Cardiac fibroblast (primary cell): ENCODE data around the gene PDE10A.
"Not testable (repeated sequence)": the region's sequence is repeated elsewhere in the genome, so short reads cannot be mapped to it uniquely, and the experiment has no call there.

Source experiments
- DNase-seq, 2 donors: peaks; one replicate each; pipeline versions ENCODE4 v3.0.0 to v3.0.0-alpha.2; 2010; ENCODE audit warnings: low read depth in 2 of 2
- H3K4me3 ChIP-seq, 2 donors: replicated peaks in 1 of 2; 1 replicate in 1 of 2; 2 replicates in 1 of 2; pipeline ENCODE4 v1.5.1; 2011; ENCODE audit warnings: low read depth in 2 of 2, low read length in 2 of 2, mild to moderate bottlenecking in 2 of 2, moderate library complexity in 1 of 2
- TF ChIP-seq, protein P1 (sequence below): IDR thresholded peaks from one replicate; pipeline ENCODE4 v1.5.1; 2011; ENCODE audit warnings: low read depth, mild to moderate bottlenecking, low read length, inconsistent platforms

Gene PDE10A

DNA sequence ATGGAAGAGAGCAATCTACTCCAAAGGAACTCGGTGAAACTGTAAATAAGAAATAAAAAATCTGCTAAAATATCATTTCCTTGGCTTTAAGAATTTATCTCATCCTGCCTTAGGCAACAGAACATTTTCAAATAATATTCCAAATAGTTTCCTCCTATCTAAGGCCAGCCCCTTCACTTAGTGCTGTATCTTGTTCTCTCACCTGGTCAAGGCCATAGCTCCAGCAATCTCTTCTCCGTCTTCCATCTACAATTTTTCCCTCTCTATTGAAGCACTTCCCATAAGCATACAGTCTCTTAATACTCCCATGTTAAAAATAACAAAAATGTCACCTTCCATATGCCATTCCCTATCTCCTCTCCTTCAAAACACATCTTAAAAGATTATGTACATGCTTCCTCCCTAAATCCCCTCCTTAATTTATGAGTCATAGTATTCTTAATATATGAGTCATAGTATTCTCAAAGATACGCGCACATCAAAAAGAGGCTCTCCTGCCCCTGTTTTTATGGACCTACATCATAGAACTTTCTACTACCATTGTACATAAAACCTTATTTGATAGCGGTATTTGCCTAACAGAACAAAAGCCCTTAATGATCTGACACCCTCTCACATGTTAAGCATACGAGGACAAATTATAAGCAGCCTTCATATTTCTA lies 146.9 kb downstream of the PDE10A start:
- TF ChIP-seq, protein P1, sequence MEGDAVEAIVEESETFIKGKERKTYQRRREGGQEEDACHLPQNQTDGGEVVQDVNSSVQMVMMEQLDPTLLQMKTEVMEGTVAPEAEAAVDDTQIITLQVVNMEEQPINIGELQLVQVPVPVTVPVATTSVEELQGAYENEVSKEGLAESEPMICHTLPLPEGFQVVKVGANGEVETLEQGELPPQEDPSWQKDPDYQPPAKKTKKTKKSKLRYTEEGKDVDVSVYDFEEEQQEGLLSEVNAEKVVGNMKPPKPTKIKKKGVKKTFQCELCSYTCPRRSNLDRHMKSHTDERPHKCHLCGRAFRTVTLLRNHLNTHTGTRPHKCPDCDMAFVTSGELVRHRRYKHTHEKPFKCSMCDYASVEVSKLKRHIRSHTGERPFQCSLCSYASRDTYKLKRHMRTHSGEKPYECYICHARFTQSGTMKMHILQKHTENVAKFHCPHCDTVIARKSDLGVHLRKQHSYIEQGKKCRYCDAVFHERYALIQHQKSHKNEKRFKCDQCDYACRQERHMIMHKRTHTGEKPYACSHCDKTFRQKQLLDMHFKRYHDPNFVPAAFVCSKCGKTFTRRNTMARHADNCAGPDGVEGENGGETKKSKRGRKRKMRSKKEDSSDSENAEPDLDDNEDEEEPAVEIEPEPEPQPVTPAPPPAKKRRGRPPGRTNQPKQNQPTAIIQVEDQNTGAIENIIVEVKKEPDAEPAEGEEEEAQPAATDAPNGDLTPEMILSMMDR = no peak
- no peak overlapping the region for H3K4me3 ChIP-seq
- peak; percentile 58 to 69 for DNase-seq

GRCh38 chr6:165514621-165515020 lies 148.4 kb downstream of the PDE10A start:
- no peak overlapping the region for H3K4me3 ChIP-seq
- TF ChIP-seq, protein P1 = no peak
- no peak for DNase-seq

- DNase-seq = no peak
- no peak overlapping the region for H3K4me3 ChIP-seq
- TF ChIP-seq, protein P1 = no peak
Measured at GRCh38 chr6:165511807-165512206, 151.2 kb downstream of the PDE10A start.

DNA sequence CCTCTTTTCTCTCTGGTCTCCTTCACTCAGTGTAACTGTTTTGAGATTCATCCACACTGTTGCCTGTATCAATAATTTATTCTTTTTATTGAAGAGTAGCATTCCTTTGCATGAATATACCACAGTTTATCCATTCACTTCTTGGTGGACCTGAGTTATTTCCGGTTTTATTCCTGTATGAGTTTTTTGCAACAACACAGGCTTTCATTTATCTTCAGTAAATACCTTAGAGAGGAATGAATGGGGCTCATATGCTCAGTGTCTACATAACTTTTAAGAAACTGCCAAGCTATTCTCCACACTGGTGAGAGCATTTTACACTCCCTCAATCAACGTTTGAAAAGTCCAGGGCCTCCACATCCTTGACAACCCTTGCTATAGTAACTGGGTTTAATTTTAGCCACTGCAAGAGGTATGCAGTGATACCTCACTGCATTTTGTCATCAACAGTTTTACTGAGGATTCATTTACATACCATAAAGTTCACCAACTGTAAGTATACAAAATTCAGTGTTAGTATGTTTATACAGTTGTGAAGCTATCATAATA lies 154.6 kb downstream of the PDE10A start:
- TF ChIP-seq, protein P1 = no peak
- DNase-seq = no peak
- no peak overlapping the region for H3K4me3 ChIP-seq

DNA sequence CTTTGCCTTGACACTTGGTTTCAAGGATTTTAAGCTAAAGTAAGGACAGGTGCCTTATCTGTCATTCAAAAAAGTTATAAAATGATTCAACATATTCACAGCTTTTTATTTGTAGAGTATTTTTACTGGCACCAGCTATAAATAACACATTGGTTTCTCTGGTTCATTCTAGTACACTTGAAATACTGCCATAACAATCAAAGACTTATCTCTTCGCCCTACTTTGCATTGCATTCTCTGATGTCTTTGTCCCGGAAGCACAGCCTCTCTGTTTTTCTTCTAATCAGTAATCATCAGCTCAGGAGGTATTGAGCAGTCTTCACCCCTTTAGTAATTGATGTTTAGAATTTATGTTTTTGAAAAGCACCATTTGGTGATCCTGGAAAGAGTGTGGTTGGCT lies 156.4 kb downstream of the PDE10A start:
- H3K4me3 ChIP-seq = no peak overlapping the region
- no peak for DNase-seq
- TF ChIP-seq, protein P1 = no peak

GRCh38 chr6:165500214-165500907 lies 162.7 kb downstream of the PDE10A start:
- DNase-seq, H3K4me3 ChIP-seq: not testable (repeated sequence)

DNA sequence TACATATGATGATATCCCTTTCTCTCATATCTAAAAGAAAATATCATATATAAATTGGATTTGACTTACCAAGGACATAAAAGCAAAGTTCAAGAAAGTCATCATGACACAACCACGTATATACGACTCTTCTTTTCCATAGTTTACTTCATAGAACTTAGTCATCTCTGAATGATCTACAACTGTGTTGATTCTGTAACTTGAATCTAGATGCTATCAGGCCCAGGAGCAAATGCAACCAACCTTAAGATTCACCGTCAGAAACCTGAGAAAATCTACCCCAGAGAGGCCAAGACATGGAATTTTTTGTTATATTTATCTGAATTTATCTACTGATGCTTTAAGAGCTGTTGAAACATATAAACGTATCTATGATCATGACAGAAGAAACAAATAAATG lies 165.6 kb downstream of the PDE10A start:
- peak in 1 of 2 donors; percentile 20 for DNase-seq
- H3K4me3 ChIP-seq = no peak overlapping the region
- TF ChIP-seq, protein P1 = no peak
